K562 (cell line): ENCODE data around the gene TMEM242. TPM values are rescaled to one million over a fixed set of nuclear protein-coding genes. Genes with fewer than 3 reads are reported as not detected.

Experiments
- ATAC-seq: fragments of 200-7000 bp; cut with Tn5 transposase; 3 replicates; pipeline ENCODE4 v1.9.1; 2020; ENCODE audit warnings: moderate library complexity
- BruUV-seq: library from RNA; stranded (reverse); fragments of 400-500 nt; replicated peaks from 2 replicates; lab custom pipeline; 2021; lab: Mats Ljungman, UMichigan
- CTCF ChIA-PET: fragments of 300-600 bp; formaldehyde crosslinking; extraction: SDS; loops from one replicate; lab custom pipeline; 2021; ENCODE audit warnings: low intra/inter-chr PET ratio; lab: Yijun Ruan, JAX
- POLR2A ChIA-PET: fragments of 300-600, 350-650 bp; sonication (Branson Sonifier 250); formaldehyde crosslinking; extraction: SDS; loops from one replicate; lab custom pipeline; 2021; ENCODE audit warnings: antibody characterized with exemption, inconsistent platforms; lab: Yijun Ruan, JAX
- DNase-seq, 4 experiments: peaks; one replicate each; pipeline versions ENCODE4 v3.0.0 to v3.0.0-alpha.2; 2011 to 2018; ENCODE audit warnings: low spot score in 3 of 4, mixed read lengths in 3 of 4; ENCODE audit errors: extremely low read depth in 1 of 4
- FAIRE-seq: peaks from 2 replicates; lab custom pipeline; 2011; peaks lifted over from hg19 to GRCh38; lab: Jason Lieb, UNC
- H2AFZ ChIP-seq: 2 replicates; pipeline ENCODE4 v1.6.0; 2011; ENCODE audit warnings: low read depth, low read length, control low read depth, inconsistent platforms
- H3K27ac ChIP-seq: fragments of 200-600 bp; 3 replicates; pipeline ENCODE4 v1.8.0; 2011; ENCODE audit warnings: low read depth, mild to moderate bottlenecking, control low read depth, inconsistent platforms, low read length, moderate library complexity, mixed read lengths; ENCODE audit errors: extremely low read depth
- H3K27me3 ChIP-seq, 2 experiments: fragments of 300-600 bp in 1 of 2; 2 replicates in 1 of 2; 3 replicates in 1 of 2; pipeline versions ENCODE4 v1.6.0 to v1.8.0; 2011; ENCODE audit warnings: inconsistent platforms in 2 of 2, low read length in 2 of 2, mild to moderate bottlenecking in 1 of 2, mixed read lengths in 1 of 2, moderate library complexity in 1 of 2; ENCODE audit not compliant: control insufficient read depth in 2 of 2, insufficient read depth in 2 of 2
- H3K36me3 ChIP-seq: fragments of 300-600 bp; 3 replicates; pipeline ENCODE4 v1.8.0; 2011; ENCODE audit warnings: mild to moderate bottlenecking, low read length, inconsistent platforms; ENCODE audit not compliant: control insufficient read depth, insufficient read depth
- H3K4me1 ChIP-seq, 2 experiments: fragments of 200-600 bp in 1 of 2; replicated peaks in 1 of 2; 2 replicates in 1 of 2; 3 replicates in 1 of 2; pipeline versions ENCODE4 v1.5.1 to v1.8.0; 2011; ENCODE audit warnings: inconsistent platforms in 2 of 2, low read length in 2 of 2, mild to moderate bottlenecking in 1 of 2, mixed read lengths in 1 of 2, moderate library complexity in 1 of 2; ENCODE audit not compliant: control insufficient read depth in 2 of 2, insufficient read depth in 2 of 2
- H3K4me2 ChIP-seq: 2 replicates; pipeline ENCODE4 v1.6.1; 2011; ENCODE audit warnings: low read length, control low read depth, inconsistent platforms, mixed read lengths; ENCODE audit not compliant: insufficient read depth
- H3K4me3 ChIP-seq: fragments of 200-600 bp; sonication (generic), shearing (Covaris generic); 2 replicates; pipeline ENCODE4 v1.5.1; 2016; ENCODE audit warnings: control low read depth, inconsistent platforms
- H3K79me2 ChIP-seq: fragments of 200-600 bp; 3 replicates; pipeline ENCODE4 v1.8.0; 2011; ENCODE audit warnings: low read length, inconsistent platforms; ENCODE audit not compliant: control insufficient read depth, insufficient read depth
- H3K9ac ChIP-seq, 2 experiments: 2 replicates each; pipeline versions ENCODE4 v1.6.0 to v1.6.1; 2011; ENCODE audit warnings: low read depth in 2 of 2, low read length in 2 of 2, control low read depth in 1 of 2, inconsistent platforms in 1 of 2, mild to moderate bottlenecking in 1 of 2, mixed read lengths in 1 of 2; ENCODE audit not compliant: insufficient read depth in 1 of 2
- H3K9me1 ChIP-seq: one replicate; pipeline ENCODE4 v1.6.0; 2011; ENCODE audit warnings: inconsistent platforms, mild to moderate bottlenecking, low read length, moderate library complexity; ENCODE audit not compliant: control insufficient read depth, insufficient read depth
- H3K9me3 ChIP-seq: replicated peaks from 2 replicates; pipeline ENCODE4 v1.5.1; 2011; ENCODE audit warnings: low read depth, low read length, inconsistent platforms; ENCODE audit not compliant: control insufficient read depth, insufficient read depth
- H4K20me1 ChIP-seq: replicated peaks from 2 replicates; pipeline ENCODE4 v1.6.1; 2011; ENCODE audit warnings: low read length, inconsistent platforms, mixed read lengths; ENCODE audit not compliant: control insufficient read depth, insufficient read depth
- CXXC5 ChIP-seq: fragments of 250-450 bp; sonication (Bioruptor Pico); IDR thresholded peaks from 2 replicates; pipeline ENCODE4 v1.8.0; 2022; ENCODE audit warnings: inconsistent platforms, mild to moderate bottlenecking, moderate library complexity
- E2F1 ChIP-seq: sonication (generic); formaldehyde crosslinking; IDR thresholded peaks from 2 replicates; pipeline ENCODE4 v1.8.1; 2023; ENCODE audit warnings: mild to moderate bottlenecking, missing genetic modification reagents, moderate library complexity
- E2F5 ChIP-seq: sonication (generic); formaldehyde crosslinking; IDR thresholded peaks from 2 replicates; pipeline ENCODE4 v1.8.0; 2022; ENCODE audit warnings: mild to moderate bottlenecking, missing genetic modification reagents
- HDAC1 ChIP-seq, 2 experiments: fragments of 450-650 bp; IDR thresholded peaks; 2 replicates each; pipeline ENCODE4 v1.6.1; 2016 to 2017; ENCODE audit warnings: inconsistent platforms in 1 of 2, mild to moderate bottlenecking in 1 of 2, moderate library complexity in 1 of 2
- MAZ ChIP-seq, 2 experiments: fragments of 450-650 bp in 1 of 2; sonication (generic) in 1 of 2; formaldehyde crosslinking; IDR thresholded peaks in 1 of 2; conservative IDR thresholded peaks in 1 of 2; 2 replicates each; pipeline versions ENCODE4 v1.4.0 to v1.5.0; 2020; ENCODE audit warnings: mild to moderate bottlenecking in 1 of 2, missing genetic modification reagents in 1 of 2
- NBN ChIP-seq: fragments of 450-650 bp; IDR thresholded peaks from 2 replicates; pipeline ENCODE4 v1.6.1; 2016; ENCODE audit warnings: low read depth, mild to moderate bottlenecking
- POLR2AphosphoS5 ChIP-seq: IDR thresholded peaks from 2 replicates; pipeline ENCODE4 v1.6.1; 2011; ENCODE audit warnings: mild to moderate bottlenecking, low read depth, low read length, moderate library complexity; ENCODE audit not compliant: control insufficient read depth, insufficient read depth
- TAF1 ChIP-seq: IDR thresholded peaks from 2 replicates; pipeline ENCODE4 v1.6.1; 2011; ENCODE audit warnings: mild to moderate bottlenecking, low read length, moderate library complexity; ENCODE audit not compliant: insufficient read depth, control insufficient read depth, severe bottlenecking; ENCODE audit errors: extremely low read depth
- ZNF280B ChIP-seq: fragments of 250-450 bp; sonication (Bioruptor Pico); IDR thresholded peaks from 2 replicates; pipeline ENCODE4 v1.5.1; 2021; ENCODE audit warnings: mild to moderate bottlenecking
- ZNF639 ChIP-seq, 2 experiments: fragments of 200-800 bp in 1 of 2; sonication (Bioruptor generic) in 1 of 2; sonication (generic) in 1 of 2; formaldehyde crosslinking in 1 of 2; IDR thresholded peaks in 1 of 2; conservative IDR thresholded peaks in 1 of 2; 2 replicates each; pipeline versions ENCODE4 v1.5.0 to v1.6.1; 2016 to 2020; ENCODE audit warnings: missing compliant biosample characterization in 1 of 2, missing genetic modification characterization in 1 of 2, missing genetic modification reagents in 1 of 2
- WGBS: fragments of 100-300 bp; shearing (Covaris generic); methylation state at CpG from one replicate; pipeline ENCODE4 v1.1.6; 2016; ENCODE audit warnings: low coverage, mixed read lengths; ENCODE audit not compliant: insufficient coverage; ENCODE audit errors: missing lambda C conversion rate; 5-methylcytosine and 5-hydroxymethylcytosine counted together
- in situ Hi-C: fragments of 300-500 bp; cut with MboI; formaldehyde crosslinking; loops from 4 replicates; pipeline ENCODE4 v1.15.0; 2018; ENCODE audit warnings: inconsistent platforms, mixed read lengths
- intact Hi-C: fragments of 100-400 bp; cut with micrococcal nuclease; formaldehyde crosslinking; loops from 2 replicates; pipeline ENCODE4 v1.14.2; 2022
- polyA plus RNA-seq, 8 experiments: library from polyadenylated mRNA; depleted of rRNA in 4 of 8; stranded (reverse) in 5 of 8; unstranded in 3 of 8; fragments of >200 nt; fragmentation: Nextera tagmentation in 2 of 8; fragmentation: Illumina TruSeq in 1 of 8; extraction: Ambion mirVana in 2 of 8; extraction: Trizol in 1 of 8; gene quantifications; 2 replicates each; pipeline versions ENCODE4 v1.2.1 to v1.2.3, GENCODE V29; 2011 to 2014; ENCODE audit warnings: inconsistent platforms in 1 of 8, missing spikeins in 1 of 8
- total RNA-seq, 7 experiments: library from RNA; depleted of rRNA in 6 of 7; stranded (reverse); fragments of >200 nt in 6 of 7; fragmentation: Illumina TruSeq in 2 of 7; extraction: Trizol in 2 of 7; gene quantifications; 2 replicates each; pipeline versions ENCODE4 v1.2.1 to v1.2.3, GENCODE V29; 2011 to 2021; ENCODE audit warnings: low replicate concordance in 1 of 7

Gene TMEM242
- total and polyA plus RNA-seq, 9 of the 15 experiments (the other 6 are each of a cell fraction or from before 2014, with no cell fraction given): 9.5 to 35.3 (median 16.5) TPM

- Histone ChIP-seq H3K9me1 (no peaks in the 10 kb centered on the region), H4K20me1 (no peaks in the 10 kb centered on the region), H2AFZ (peak overlapping the region; percentile 97), H3K9me3 (0 out of 2 replicates have a peak, but pooled peaks cover 3% of the 10 kb centered on the region), H3K79me2 (no peaks in the 10 kb centered on the region), H3K4me3 (peak overlapping the region; percentile 63), H3K4me2 (peak overlapping the region; percentile 87), H3K4me1 (peaks cover 14 to 26% of the 10 kb centered on the region in 2 experiments; a peak in 4 of 5 replicates), H3K27ac (peak overlapping the region; percentile 54; the same call in 2 of the 3 replicates), H3K27me3 (peaks cover 0 to 7% of the 10 kb centered on the region in 2 experiments; a peak in 2 of 5 replicates), H3K9ac (peak overlapping the region; percentile 62 to 93), H3K36me3 (no peaks in the 10 kb centered on the region)
- FAIRE-seq (no peak), ATAC-seq (peak; percentile 98), DNase-seq (peak; percentile 87 to 95 (median 94))
- in situ Hi-C loops: no loop called here
- intact Hi-C loops: loop anchor here (1.0 to 10.0 kb wide), 8 partner anchors 34 to 700 kb away; no protein-coding TSS in a partner anchor
- POLR2A ChIA-PET: interaction anchor here (0.6 to 1.3 kb wide), 6 partner anchors 9 to 593 kb away, joined by 3 to 5 read pairs (median 4); no protein-coding TSS in a partner anchor
- no TSS peak for BruUV-seq
- under 1% methylated on average over 81 of the region's 93 CpGs for WGBS
- CTCF ChIA-PET: interaction anchor here (0.9 to 2.6 kb wide), 5 partner anchors 18 to 323 kb away, joined by 3 to 10 read pairs (median 3); no protein-coding TSS in a partner anchor
- TF ChIP-seq NBN (no peak), E2F5 (CRISPR knock-in tag) (peak; percentile 52; the same call in 1 of the 2 replicates), POLR2AphosphoS5 (peak; percentile 64; the same call in 1 of the 2 replicates), MAZ (CRISPR knock-in tag; conservative IDR thresholded peaks at IDR 0.05 in 1 of 2, IDR thresholded peaks at IDR 0.05 in 1 of 2) (peak in 1 of 2 experiments; percentile 90; a peak in 2 of 4 replicates), ZNF280B (CRISPR knock-in tag) (no peak), ZNF639 (CRISPR knock-in tag; conservative IDR thresholded peaks at IDR 0.05 in 1 of 2, IDR thresholded peaks at IDR 0.05 in 1 of 2) (0 out of 4 replicates have a peak, but pooled peaks of 1 of the 2 experiments have one; percentile 63), TAF1 (peak; percentile 84), E2F1 (CRISPR knock-in tag) (0 out of 2 replicates have a peak, but pooled peaks have one; percentile 33), HDAC1 (IDR thresholded peaks at IDR 0.05) (peak; percentile 2 to 62; a peak in 3 of 4 replicates), CXXC5 (CRISPR knock-in tag) (peak; percentile 89)
These were observed 48.7 kb downstream of the TMEM242 start for GRCh38 chr6:157274471-157275226.
